ENCODE results near the gene DNAJC1.
A peak's percentile ranks its signal among the peaks of the same experiment; 100 is the strongest.
"Not testable (repeated sequence)": the region's sequence is repeated elsewhere in the genome, so short reads cannot be mapped to it uniquely, and the experiment has no call there.

The DNAJC1 gene

DNA sequence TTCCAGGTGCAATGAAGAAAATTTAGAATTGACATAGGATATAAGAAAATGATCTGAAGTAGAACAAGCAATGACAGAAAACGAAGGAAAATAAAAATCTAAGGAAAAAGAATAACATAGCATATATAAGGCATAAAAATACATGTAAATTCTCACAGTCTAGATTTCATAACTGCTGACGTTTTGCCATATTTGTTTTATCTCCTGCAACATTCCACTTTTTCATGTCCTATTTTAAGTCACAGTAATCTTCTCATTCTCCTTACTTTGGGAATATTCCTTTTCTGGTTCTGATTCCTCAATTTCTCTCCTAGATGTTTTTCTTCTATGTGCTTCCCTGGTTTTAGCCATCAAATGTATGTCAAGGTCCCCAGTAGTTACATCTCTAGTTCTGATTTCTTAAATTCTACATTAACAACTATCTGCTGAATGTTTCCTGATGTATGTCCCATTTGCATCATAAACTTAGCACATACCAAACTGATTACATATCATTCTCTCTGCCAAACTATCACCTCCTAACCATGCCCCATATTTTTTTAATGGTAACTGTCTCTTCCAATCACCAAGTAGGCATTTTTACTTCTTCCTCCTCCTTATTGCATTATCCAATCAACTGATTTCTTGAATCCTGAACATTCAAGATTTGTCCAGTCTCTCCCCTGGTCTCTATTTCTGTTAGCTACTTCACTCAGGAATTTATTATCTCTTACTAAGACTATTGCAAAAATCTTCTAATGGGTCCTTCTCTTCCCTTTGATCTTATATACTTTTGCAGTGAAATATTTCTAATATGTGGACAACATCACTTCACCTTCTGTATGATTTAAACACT is 171.3 kb downstream of the DNAJC1 start:
- DNase-seq (ENCODE audit: low spot score) = no peak
- no peak for FAIRE-seq

DNA sequence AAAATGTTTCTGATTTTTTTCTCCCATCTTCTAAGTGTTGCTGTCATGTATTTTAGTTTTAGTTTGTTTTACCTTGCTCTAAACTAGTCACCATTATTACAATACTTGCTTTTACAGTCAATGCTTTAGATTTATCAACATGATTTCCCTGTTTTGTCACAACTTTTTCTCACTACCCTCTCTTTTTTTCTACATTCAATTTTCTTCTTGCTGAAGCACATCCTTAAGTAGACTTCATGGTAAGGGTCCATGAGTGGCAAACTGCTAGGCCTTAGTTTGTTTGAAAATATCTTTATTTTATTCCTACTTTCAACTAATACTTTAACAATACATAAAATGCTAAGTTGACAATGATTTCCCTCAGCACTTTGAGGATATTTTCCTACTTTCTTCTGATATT is 173.5 kb downstream of the DNAJC1 start:
- DNase-seq (ENCODE audit: low spot score) (no peak), FAIRE-seq (no peak)

DNA sequence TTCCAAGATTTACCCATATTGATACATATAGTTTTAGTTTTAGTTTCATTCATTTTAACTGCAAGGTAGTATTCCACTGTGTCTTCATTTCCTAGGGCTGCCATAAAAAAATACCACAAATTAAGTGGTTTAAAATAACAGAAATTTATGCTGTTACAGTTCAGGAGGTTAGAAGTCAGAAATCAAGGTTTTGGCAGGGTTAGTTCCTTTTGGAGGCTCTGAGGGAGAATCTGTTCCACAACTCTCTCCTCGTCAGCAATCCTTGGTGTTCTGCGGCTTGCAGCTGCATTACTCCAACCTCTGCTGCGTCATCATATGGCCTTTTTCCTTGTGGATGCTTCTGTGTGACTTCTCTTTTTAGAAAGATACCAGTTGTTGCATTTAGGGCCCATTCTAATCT is 176.2 kb downstream of the DNAJC1 start:
- DNase-seq (ENCODE audit: low spot score) = no peak
- FAIRE-seq = no peak

- FAIRE-seq = no peak
- no peak for DNase-seq (ENCODE audit: low spot score)
These were observed 176.8 kb downstream of the DNAJC1 start for GRCh38 chr10:21826725-21827124.

- DNase-seq (ENCODE audit: low spot score) = no peak
- FAIRE-seq = no peak
These were observed 178.2 kb downstream of the DNAJC1 start for GRCh38 chr10:21825345-21825744.

- DNase-seq (ENCODE audit: low spot score) (no peak), FAIRE-seq (no peak)
These were observed 179.1 kb downstream of the DNAJC1 start for GRCh38 chr10:21824409-21824808.

DNA sequence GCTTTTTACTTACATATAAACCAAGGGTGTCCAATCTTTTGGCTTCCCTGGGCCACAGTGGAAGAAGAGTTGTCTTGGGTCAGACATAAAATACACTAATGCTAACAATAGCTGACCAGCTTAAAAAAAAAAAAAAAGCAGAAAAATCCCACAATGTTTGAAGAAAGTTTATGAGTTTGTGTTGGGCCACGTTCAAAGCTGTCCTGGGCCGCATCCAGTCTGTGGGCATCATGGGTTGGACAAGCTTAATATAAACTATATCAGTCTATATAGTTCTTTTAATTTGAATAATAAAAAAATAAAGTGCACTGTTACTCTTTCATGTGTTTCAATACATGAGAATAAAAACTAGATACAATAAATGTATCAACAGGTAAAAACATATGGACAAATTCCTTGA is 179.9 kb downstream of the DNAJC1 start:
- DNase-seq (ENCODE audit: low spot score) = no peak
- no peak for FAIRE-seq

GRCh38 chr10:21822273-21822672 is 181.3 kb downstream of the DNAJC1 start:
- not testable (repeated sequence) for FAIRE-seq; DNase-seq (ENCODE audit: low spot score)

GRCh38 chr10:21820952-21821351 is 182.6 kb downstream of the DNAJC1 start:
- DNase-seq (ENCODE audit: low spot score) = no peak
- FAIRE-seq = no peak

GRCh38 chr10:21818416-21818815 is 185.1 kb downstream of the DNAJC1 start:
- not testable (repeated sequence) for FAIRE-seq; DNase-seq (ENCODE audit: low spot score)

GRCh38 chr10:21814866-21815265 is 188.7 kb downstream of the DNAJC1 start:
- FAIRE-seq (no peak), DNase-seq (ENCODE audit: low spot score) (no peak)

DNA sequence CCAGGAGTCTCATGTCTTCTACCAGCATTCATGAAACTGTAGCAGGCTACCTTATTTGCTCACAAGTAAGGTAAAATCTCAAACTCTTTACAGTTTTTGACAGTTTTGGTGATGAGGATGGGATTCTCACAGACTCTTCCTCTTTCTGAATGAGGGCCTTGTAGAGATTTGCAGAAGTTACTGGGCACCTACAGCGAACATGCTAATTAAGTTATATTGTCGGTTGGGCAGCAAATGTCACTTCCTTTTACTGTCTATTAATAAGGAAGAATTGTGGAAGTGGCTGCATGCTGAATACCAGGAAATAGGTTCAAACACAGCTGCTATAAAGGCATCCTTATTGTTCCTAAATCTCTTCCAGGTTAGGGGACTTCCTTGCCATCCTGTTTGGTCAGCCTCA is 189.6 kb downstream of the DNAJC1 start:
- DNase-seq (ENCODE audit: low spot score) = no peak
- FAIRE-seq = no peak

DNA sequence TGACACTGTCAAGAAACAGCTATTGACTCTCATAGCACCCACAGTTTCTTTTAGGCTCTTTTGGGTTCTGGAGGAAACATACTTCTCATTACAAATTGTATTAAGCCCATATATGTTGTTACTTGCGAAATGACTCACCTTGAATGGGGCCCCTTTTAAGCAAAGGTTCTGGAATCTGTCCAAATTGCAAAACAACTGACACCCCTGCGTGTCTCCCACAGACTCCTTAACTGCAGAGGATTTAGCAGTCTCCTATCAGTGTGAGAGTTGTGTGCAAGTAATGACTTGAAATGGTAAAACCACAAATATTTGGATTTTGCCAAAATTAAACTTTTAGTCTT is 192.3 kb downstream of the DNAJC1 start:
- no peak for FAIRE-seq
- no peak for DNase-seq (ENCODE audit: low spot score)

DNA sequence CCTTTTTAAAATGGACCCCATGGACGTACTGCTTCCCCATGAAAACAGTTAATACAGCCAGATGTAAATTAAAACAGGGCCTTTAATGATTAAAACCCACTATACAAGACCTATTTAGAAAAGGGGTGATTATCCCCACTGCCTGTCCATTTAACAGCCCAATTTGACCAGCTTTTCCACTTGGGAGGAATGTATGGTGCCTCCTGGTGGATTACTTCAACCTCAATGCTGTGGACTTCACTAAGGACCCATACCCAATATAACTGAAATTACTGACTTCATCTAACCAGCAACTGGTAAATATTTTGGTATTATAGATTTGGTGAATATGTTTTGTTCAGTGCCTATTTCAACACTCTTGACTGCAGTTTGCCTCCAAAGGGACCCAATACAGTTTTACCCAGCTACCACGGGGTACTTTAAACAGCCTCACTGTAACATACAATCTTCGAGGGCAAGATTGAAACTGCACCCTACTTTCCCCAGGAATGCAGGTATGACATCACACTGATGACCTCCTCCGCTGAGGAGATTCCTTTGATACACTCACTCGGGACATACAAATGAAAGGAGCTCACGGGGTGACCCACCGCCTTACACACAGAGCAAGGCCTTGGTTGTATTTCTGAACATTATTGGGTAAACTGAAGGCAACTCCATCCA is 192.8 kb downstream of the DNAJC1 start:
- FAIRE-seq (no peak), DNase-seq (ENCODE audit: low spot score) (peak; percentile 8)

- no peak for DNase-seq (ENCODE audit: low spot score)
- no peak for FAIRE-seq
These were observed 195.0 kb downstream of the DNAJC1 start for GRCh38 chr10:21808550-21808949.

DNA sequence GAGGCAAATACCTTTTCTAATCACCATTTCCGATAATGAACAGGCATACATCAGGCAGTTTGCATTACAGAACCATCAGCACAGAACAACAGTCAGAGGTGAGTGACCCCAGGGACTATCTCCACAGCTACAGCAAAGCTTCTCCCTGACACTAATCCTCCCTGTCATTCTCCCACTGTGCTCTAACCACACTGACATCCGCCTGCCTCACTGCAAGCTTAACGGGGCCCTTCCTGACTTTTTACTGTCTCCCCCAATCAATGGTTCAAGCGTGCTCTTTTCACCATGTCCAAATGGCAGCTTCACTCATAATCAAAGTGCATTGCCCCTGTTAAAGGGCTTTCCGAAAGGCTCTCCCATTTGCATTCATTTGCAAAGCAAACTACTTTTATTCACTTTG is 196.3 kb downstream of the DNAJC1 start:
- DNase-seq (ENCODE audit: low spot score) (no peak), FAIRE-seq (no peak)

GRCh38 chr10:21803374-21803773 is 200.2 kb downstream of the DNAJC1 start:
- no peak for FAIRE-seq
- DNase-seq (ENCODE audit: low spot score) = no peak

DNA sequence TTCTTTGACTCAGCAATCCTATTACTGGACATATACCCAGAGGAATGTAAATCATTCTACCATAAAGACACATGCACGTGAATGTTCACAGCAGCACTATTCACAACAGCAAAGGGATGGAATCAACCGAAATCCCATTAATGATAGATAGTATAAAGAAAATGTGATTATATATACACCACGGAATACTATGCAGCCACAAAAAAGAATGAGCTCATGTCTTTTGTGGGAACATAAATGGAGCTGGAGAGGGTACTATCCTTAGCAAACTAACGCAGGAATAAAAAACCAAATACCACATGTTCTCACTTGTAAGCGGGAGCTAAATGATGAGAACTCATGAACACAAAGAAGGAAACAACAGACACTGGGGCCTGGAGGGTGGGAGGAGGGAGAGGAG is 201.9 kb downstream of the DNAJC1 start:
- no peak for DNase-seq (ENCODE audit: low spot score)
- no peak for FAIRE-seq

GRCh38 chr10:21797984-21798765 is 205.4 kb downstream of the DNAJC1 start:
- DNase-seq (ENCODE audit: low spot score) (no peak), FAIRE-seq (no peak)

- FAIRE-seq = no peak
These were observed 206.0 kb downstream of the DNAJC1 start for GRCh38 chr10:21797533-21797932.

GRCh38 chr10:21791276-21791675 is 212.3 kb downstream of the DNAJC1 start:
- FAIRE-seq = no peak
- DNase-seq (ENCODE audit: low spot score) = no peak

More at GRCh38 chr10:21797533-21797932, 206.0 kb downstream of the DNAJC1 start:
- DNase-seq (ENCODE audit: low spot score) = no peak

DNA sequence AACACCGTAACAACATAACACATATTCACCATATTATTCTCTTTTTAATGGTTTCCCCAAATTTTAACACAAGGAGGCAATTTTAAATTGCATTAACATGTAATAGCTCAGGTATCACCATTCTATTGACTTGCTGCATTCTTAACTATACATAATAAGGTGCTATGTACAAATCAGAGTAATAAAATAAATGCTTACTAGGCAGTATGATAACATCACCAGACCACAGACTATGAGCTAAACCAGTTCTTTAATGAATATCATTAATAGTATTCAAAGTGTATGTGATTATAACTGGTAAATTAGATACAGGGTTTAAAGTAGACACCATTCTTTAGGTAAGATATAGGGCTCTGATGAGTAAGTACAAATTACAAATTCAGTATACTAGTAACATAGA is 226.6 kb downstream of the DNAJC1 start:
- no peak for FAIRE-seq
- no peak for DNase-seq (ENCODE audit: low spot score)

Measured in urothelium cell line (cell line).